HFFc6 (cell line): ENCODE measurements around the gene GBP1. TPM values are rescaled to one million over a fixed set of nuclear protein-coding genes. Genes with fewer than 3 reads are reported as not detected.
A peak's percentile ranks its signal among the peaks of the same experiment; 100 is the strongest.

Experiments used
- DNase-seq: peaks from one replicate; pipeline ENCODE4 v3.0.0-alpha.2; 2018
- H3K27ac Mint-ChIP-seq: 2 replicates; pipeline ENCODE4 v1.8.0; 2020; ENCODE audit warnings: mild to moderate bottlenecking, mixed read lengths
- H3K27me3 Mint-ChIP-seq: 2 replicates; pipeline ENCODE4 v1.8.0; 2021; ENCODE audit warnings: mild to moderate bottlenecking, moderate library complexity, mixed read lengths; ENCODE audit not compliant: insufficient read depth
- H3K36me3 Mint-ChIP-seq: 2 replicates; pipeline ENCODE4 v1.8.0; 2021; ENCODE audit warnings: low read depth, mixed read lengths
- H3K4me1 Mint-ChIP-seq: 2 replicates; pipeline ENCODE4 v1.8.0; 2020; ENCODE audit warnings: low read depth, mixed read lengths
- H3K4me3 Mint-ChIP-seq: 2 replicates; pipeline ENCODE4 v1.8.0; 2020; ENCODE audit warnings: mild to moderate bottlenecking, moderate library complexity, mixed read lengths
- H3K9me3 Mint-ChIP-seq: 2 replicates; pipeline ENCODE4 v1.8.0; 2020; ENCODE audit warnings: mild to moderate bottlenecking, mixed read lengths
- total RNA-seq, 6 experiments: library from RNA; stranded (reverse); fragmentation: NEBNext Ultra II Directional; extraction: Animal tissue kit (Norgen Biotek cat#: 25700); gene quantifications; 2 replicates in 1 of 6; 3 replicates in 5 of 6; pipeline ENCODE4 v1.2.3, GENCODE V29; 2021
- TF ChIP-seq, protein P1 (sequence below): fragments of 200-600 bp; sonication (generic); IDR thresholded peaks from 2 replicates; pipeline ENCODE4 v1.5.0; 2021; ENCODE audit warnings: antibody characterized with exemption, mild to moderate bottlenecking

GBP1 gene
- total RNA-seq, 6 experiments from 2014 or later: 26.7 to 32.7 (median 29.9) TPM

DNA sequence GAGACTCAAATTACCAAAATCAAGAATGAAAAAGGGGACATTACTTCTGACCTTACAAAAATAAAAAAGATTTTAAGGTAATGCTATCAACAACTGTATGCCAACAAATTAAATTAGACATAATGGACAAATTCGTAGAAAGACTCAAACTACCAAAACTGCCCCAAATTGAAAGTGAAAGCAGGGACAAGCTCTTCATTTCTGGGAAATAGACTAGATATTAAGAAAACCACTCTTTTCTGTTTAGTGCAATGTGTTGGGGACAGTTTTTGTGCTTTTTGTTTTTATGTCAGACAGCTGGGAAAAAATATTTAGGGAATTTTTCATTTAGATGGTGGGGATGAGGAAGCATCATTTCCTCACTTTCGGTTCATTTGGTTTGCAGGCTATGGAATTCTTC, 4.9 kb upstream of the GBP1 start:
- H3K4me3 Mint-ChIP-seq: peak overlapping the region; percentile 82
- peaks cover 29% of the 10 kb centered on the region for H3K4me1 Mint-ChIP-seq
- no peaks in the 10 kb centered on the region for H3K36me3 Mint-ChIP-seq
- TF ChIP-seq, protein P1, sequence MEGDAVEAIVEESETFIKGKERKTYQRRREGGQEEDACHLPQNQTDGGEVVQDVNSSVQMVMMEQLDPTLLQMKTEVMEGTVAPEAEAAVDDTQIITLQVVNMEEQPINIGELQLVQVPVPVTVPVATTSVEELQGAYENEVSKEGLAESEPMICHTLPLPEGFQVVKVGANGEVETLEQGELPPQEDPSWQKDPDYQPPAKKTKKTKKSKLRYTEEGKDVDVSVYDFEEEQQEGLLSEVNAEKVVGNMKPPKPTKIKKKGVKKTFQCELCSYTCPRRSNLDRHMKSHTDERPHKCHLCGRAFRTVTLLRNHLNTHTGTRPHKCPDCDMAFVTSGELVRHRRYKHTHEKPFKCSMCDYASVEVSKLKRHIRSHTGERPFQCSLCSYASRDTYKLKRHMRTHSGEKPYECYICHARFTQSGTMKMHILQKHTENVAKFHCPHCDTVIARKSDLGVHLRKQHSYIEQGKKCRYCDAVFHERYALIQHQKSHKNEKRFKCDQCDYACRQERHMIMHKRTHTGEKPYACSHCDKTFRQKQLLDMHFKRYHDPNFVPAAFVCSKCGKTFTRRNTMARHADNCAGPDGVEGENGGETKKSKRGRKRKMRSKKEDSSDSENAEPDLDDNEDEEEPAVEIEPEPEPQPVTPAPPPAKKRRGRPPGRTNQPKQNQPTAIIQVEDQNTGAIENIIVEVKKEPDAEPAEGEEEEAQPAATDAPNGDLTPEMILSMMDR: no peak
- no peak overlapping the region for H3K27ac Mint-ChIP-seq
- DNase-seq: no peak
- peaks cover 8% of the 10 kb centered on the region; the same call in 1 of the 2 replicates for H3K9me3 Mint-ChIP-seq
- peaks cover 2% of the 10 kb centered on the region; the same call in 1 of the 2 replicates for H3K27me3 Mint-ChIP-seq

DNA sequence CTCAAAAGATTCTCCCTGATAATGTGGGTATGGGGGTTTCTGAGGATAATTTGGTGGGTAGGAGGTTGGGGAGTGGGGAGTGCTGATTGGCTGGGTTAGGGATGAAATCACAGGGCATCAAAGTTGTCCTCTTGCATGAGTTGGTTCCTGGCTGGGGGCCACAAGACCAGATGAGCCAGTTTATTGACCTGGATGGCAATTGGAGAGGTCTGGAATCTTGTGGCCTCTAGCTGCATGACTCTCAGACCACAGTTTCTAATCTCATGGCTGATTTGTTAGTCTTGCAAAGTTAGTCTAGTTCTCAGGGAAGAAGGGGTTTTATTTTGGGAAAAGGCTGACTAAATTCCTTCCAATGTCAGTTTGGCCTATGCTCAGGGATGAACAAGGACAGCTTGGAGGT, 3.3 kb upstream of the GBP1 start:
- DNase-seq: peak; percentile 68
- H3K4me3 Mint-ChIP-seq: no peak overlapping the region
- H3K36me3 Mint-ChIP-seq: no peaks in the 10 kb centered on the region
- peaks cover 2% of the 10 kb centered on the region; the same call in 1 of the 2 replicates for H3K27me3 Mint-ChIP-seq
- no peaks in the 10 kb centered on the region for H3K9me3 Mint-ChIP-seq
- TF ChIP-seq, protein P1: no peak
- peak overlapping the region; percentile 27; the same call in 1 of the 2 replicates for H3K27ac Mint-ChIP-seq
- peaks cover 40% of the 10 kb centered on the region for H3K4me1 Mint-ChIP-seq

DNA sequence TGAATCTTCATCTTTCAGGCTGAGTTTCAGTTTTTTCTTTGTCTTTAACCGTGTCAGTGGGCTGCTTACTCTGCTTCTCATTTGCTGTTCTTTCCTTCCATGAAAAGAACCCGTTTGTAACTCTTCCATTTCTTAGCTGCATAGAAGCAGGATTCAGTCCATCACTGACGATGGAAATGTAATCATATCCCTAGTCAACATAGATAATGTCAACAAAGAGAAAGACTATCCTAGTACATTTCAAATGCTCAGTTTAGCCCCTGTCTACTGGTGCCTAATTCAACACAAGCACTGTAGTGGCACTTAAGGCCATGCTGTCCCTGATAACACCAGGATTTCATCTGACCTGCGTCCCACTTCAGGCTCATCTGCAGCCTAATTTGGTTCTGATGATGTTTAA, 376 bp downstream of the GBP1 start:
- Mint-ChIP-seq H3K4me1 (peaks cover 59% of the 10 kb centered on the region), H3K9me3 (no peaks in the 10 kb centered on the region), H3K27ac (peak overlapping the region; percentile 86), H3K4me3 (peak overlapping the region; percentile 88), H3K36me3 (peaks cover 16% of the 10 kb centered on the region), H3K27me3 (peaks cover 2% of the 10 kb centered on the region; the same call in 1 of the 2 replicates)
- TF ChIP-seq, protein P1: no peak
- DNase-seq: no peak

DNA sequence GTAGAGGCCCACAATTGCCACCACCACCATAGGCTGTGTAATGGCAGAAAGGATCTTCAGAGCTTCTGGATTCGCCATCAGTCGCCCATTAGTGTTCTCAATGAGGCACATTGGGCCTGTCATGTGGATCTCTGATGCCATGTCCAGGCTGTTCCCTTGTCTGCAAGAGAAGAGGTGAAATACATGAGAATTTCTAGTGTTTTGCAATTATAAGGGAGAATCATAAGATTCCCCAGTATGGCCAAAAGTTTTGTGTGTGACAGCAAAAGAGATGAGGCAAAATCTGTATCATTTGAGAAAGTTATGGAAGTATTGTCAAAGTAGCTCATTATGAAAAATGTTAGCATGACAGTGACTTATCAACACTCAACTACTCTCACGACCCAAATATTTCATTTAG, 1.9 kb downstream of the GBP1 start:
- Mint-ChIP-seq H3K9me3 (no peaks in the 10 kb centered on the region), H3K27me3 (peaks cover 2% of the 10 kb centered on the region; the same call in 1 of the 2 replicates), H3K36me3 (peaks cover 23% of the 10 kb centered on the region), H3K27ac (no peak overlapping the region; the same call in 1 of the 2 replicates), H3K4me1 (peaks cover 49% of the 10 kb centered on the region), H3K4me3 (peak overlapping the region; percentile 88)
- TF ChIP-seq, protein P1: no peak
- no peak for DNase-seq

DNA sequence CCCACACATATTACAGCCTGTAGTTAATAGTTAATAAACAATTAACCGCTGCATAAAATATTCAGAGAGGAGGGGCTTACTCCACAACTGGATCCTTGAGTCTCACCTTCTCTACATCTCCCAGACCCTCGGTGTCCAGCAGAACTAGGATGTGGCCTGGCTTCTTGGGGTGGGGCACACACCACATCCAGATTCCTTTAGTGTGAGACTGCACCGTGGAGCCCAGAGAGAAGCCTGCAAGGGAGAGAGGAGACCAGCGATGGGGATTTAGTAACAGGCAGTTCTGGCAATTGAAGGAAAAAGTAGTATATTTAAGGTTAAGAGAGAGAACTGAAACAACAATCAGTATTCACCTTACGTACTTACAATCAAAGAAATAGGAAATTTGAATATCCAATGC, 4.9 kb downstream of the GBP1 start:
- H3K27me3 Mint-ChIP-seq: peaks cover 2% of the 10 kb centered on the region; the same call in 1 of the 2 replicates
- peaks cover 41% of the 10 kb centered on the region for H3K4me1 Mint-ChIP-seq
- H3K4me3 Mint-ChIP-seq: no peak overlapping the region
- no peak for DNase-seq
- no peak overlapping the region for H3K27ac Mint-ChIP-seq
- H3K9me3 Mint-ChIP-seq: no peaks in the 10 kb centered on the region
- TF ChIP-seq, protein P1: no peak
- H3K36me3 Mint-ChIP-seq: peaks cover 24% of the 10 kb centered on the region

DNA sequence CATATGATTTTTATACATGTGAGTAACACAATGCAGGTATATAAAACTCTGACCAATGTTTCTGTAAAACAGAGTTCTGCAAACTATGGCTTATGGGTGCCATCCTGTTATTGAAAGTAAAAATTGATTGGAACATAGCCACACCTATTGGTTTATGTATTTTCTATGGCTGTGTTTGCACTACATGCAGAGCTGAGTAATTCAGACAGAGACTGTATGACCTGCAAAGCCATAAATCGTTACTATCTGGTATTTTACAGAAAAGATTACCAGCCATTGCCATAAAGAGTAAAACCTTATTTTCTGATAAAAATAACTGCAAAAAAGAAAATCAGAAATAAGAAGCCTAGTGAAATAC, 13.1 kb downstream of the GBP1 start:
- Mint-ChIP-seq H3K27me3 (no peaks in the 10 kb centered on the region), H3K4me3 (no peak overlapping the region), H3K4me1 (no peaks in the 10 kb centered on the region), H3K9me3 (no peaks in the 10 kb centered on the region), H3K27ac (no peak overlapping the region), H3K36me3 (peaks cover 19% of the 10 kb centered on the region)
- TF ChIP-seq, protein P1: no peak
- DNase-seq: no peak
